H1 (cell line): Measurements from ENCODE around the gene BRD2.

Source experiments
- CBX5 ChIP-seq: fragments of 300-800, 300-1000 bp; sonication (generic); IDR thresholded peaks from 2 replicates; pipeline ENCODE4 v1.7.1; 2016; ENCODE audit warnings: antibody characterized with exemption, low read length, low read depth
- CTCF ChIP-seq, 3 experiments: IDR thresholded peaks; 1 replicate in 2 of 3; 2 replicates in 1 of 3; pipeline versions ENCODE4 v1.5.1 to v1.6.1; 2011; ENCODE audit warnings: low read length in 3 of 3, mild to moderate bottlenecking in 3 of 3, inconsistent platforms in 2 of 3, low read depth in 1 of 3, moderate library complexity in 1 of 3; ENCODE audit not compliant: insufficient read depth in 1 of 3; ENCODE audit errors: control extremely low read depth in 1 of 3
- EZH2 ChIP-seq: fragments of 200-600 bp; sonication (generic); IDR thresholded peaks from 2 replicates; pipeline ENCODE4 v1.7.1; 2012; ENCODE audit warnings: low read depth, mild to moderate bottlenecking, moderate library complexity, low read length, inconsistent platforms; ENCODE audit not compliant: severe bottlenecking
- HDAC6 ChIP-seq: IDR thresholded peaks from one replicate; pipeline ENCODE4 v1.7.1; 2012; ENCODE audit warnings: low read depth, mild to moderate bottlenecking, inconsistent platforms, low read length, moderate library complexity
- MAX ChIP-seq: IDR thresholded peaks from 2 replicates; pipeline ENCODE4 v1.6.1; 2012; ENCODE audit warnings: inconsistent platforms
- POLR2A ChIP-seq, 2 experiments: IDR thresholded peaks; 1 replicate in 1 of 2; 2 replicates in 1 of 2; pipeline ENCODE4 v1.6.1; 2011; ENCODE audit warnings: low read depth in 2 of 2, low read length in 2 of 2, mild to moderate bottlenecking in 2 of 2; ENCODE audit errors: control extremely low read depth in 1 of 2
- POLR2AphosphoS5 ChIP-seq: IDR thresholded peaks from 2 replicates; pipeline ENCODE4 v1.6.1; 2011; ENCODE audit warnings: low read depth, low read length
- SRF ChIP-seq: IDR thresholded peaks from 2 replicates; pipeline ENCODE4 v1.6.1; 2011; ENCODE audit warnings: mild to moderate bottlenecking, low read depth, low read length, moderate library complexity
- TAF1 ChIP-seq: IDR thresholded peaks from 2 replicates; pipeline ENCODE4 v1.6.1; 2011; ENCODE audit warnings: mild to moderate bottlenecking, low read depth, low read length
- TEAD4 ChIP-seq: IDR thresholded peaks from 2 replicates; pipeline ENCODE4 v1.6.1; 2012; ENCODE audit warnings: low read depth, low read length, inconsistent platforms, mixed read lengths
- TF ChIP-seq, protein P1 (sequence below): IDR thresholded peaks from 2 replicates; pipeline ENCODE4 v1.6.1; 2011; ENCODE audit warnings: low read length, improper control_type of control experiment

- TF ChIP-seq CTCF (IDR thresholded peaks at IDR 0.05; ENCODE audit: control extremely low read depth in 1 of 3, insufficient read depth in 1 of 3, low read depth in 1 of 3, low read length in 3 of 3) (no peak), EZH2 (no peak), SRF (no peak), CBX5 (no peak), POLR2A (IDR thresholded peaks at IDR 0.05; ENCODE audit: control extremely low read depth in 1 of 2, low read depth in 2 of 2, low read length in 2 of 2) (peak in 1 of 2 experiments; percentile 56; a peak in 1 of 3 replicates), POLR2AphosphoS5 (peak; percentile 82), HDAC6 (no peak), TEAD4 (no peak), MAX (no peak; the same call in 1 of the 2 replicates), TAF1 (no peak; the same call in 1 of the 2 replicates)
- TF ChIP-seq, protein P1, sequence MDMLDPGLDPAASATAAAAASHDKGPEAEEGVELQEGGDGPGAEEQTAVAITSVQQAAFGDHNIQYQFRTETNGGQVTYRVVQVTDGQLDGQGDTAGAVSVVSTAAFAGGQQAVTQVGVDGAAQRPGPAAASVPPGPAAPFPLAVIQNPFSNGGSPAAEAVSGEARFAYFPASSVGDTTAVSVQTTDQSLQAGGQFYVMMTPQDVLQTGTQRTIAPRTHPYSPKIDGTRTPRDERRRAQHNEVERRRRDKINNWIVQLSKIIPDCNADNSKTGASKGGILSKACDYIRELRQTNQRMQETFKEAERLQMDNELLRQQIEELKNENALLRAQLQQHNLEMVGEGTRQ: no peak
Measured at GRCh38 chr6:32970413-32971241, 2.2 kb downstream of the BRD2 start.
